Measurements from ENCODE around the gene CATSPER1. TPM values are rescaled to one million over a fixed set of nuclear protein-coding genes. Genes with fewer than 3 reads are reported as not detected.
A peak's percentile ranks its signal among the peaks of the same experiment; 100 is the strongest.

CATSPER1 gene
- total RNA-seq, 1 experiment from 2014 or later: 1.1 TPM

DNA sequence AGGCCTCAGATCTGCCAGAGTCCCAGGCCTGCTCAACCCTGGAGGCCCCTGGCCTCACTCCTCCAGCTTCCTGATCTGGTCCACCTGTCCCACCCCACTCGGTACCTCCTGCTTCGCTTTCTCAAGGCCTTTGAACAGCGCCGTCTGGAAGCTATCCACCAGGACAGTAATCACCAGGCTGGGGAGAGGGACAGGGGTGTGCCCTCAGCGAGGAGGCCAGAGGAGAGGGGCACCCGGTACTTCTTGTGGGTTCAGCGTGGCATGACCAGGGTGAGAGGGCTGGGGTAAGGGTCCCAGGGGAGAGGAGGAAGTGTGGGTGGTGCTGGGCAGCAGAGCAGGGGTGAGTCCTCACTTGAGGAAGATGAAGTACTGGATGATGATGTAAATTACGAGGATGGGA is 6.1 kb downstream of the CATSPER1 start:
- H4K20me1 ChIP-seq (ENCODE audit: low read length): no peaks in the 10 kb centered on the region
- no peaks in the 10 kb centered on the region for H3K9me2 ChIP-seq (replicated peaks; ENCODE audit: low read length)
- no peak overlapping the region for H3K9ac ChIP-seq (ENCODE audit: low read length)
- no peaks in the 10 kb centered on the region for H3K9me3 ChIP-seq (ENCODE audit: low read length)
- CTCF ChIA-PET: no interaction called here
- POLR2A ChIA-PET (ENCODE audit: unreplicated experiment): no interaction called here
- no peak overlapping the region for H3K4me3 ChIP-seq (ENCODE audit: low read length)
- H3K79me2 ChIP-seq (ENCODE audit: low read length): no peaks in the 10 kb centered on the region
- peaks cover 35% of the 10 kb centered on the region for H3K4me1 ChIP-seq (ENCODE audit: insufficient read depth, low read length)
- intact Hi-C loops (cut with micrococcal nuclease): no loop called here
- TF ChIP-seq EZH2 (IDR thresholded peaks at IDR 0.05; ENCODE audit: low read length, unreplicated experiment) (no peak), EZH2phosphoT487 (IDR thresholded peaks at IDR 0.05; ENCODE audit: borderline replicate concordance, low read length) (no peak)
- TF ChIP-seq, protein P1, sequence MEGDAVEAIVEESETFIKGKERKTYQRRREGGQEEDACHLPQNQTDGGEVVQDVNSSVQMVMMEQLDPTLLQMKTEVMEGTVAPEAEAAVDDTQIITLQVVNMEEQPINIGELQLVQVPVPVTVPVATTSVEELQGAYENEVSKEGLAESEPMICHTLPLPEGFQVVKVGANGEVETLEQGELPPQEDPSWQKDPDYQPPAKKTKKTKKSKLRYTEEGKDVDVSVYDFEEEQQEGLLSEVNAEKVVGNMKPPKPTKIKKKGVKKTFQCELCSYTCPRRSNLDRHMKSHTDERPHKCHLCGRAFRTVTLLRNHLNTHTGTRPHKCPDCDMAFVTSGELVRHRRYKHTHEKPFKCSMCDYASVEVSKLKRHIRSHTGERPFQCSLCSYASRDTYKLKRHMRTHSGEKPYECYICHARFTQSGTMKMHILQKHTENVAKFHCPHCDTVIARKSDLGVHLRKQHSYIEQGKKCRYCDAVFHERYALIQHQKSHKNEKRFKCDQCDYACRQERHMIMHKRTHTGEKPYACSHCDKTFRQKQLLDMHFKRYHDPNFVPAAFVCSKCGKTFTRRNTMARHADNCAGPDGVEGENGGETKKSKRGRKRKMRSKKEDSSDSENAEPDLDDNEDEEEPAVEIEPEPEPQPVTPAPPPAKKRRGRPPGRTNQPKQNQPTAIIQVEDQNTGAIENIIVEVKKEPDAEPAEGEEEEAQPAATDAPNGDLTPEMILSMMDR (conservative IDR thresholded peaks at IDR 0.05; ENCODE audit: low read depth, low read length): no peak
- no peaks in the 10 kb centered on the region for H3F3A ChIP-seq (ENCODE audit: low read length, unreplicated experiment)
- no TSS peak for BruUV-seq (replicated peaks)
- ATAC-seq (no peak), DNase-seq (no peak)
- H3K36me3 ChIP-seq (ENCODE audit: low read depth, low read length): no peaks in the 10 kb centered on the region
- no peaks in the 10 kb centered on the region for H3K27me3 ChIP-seq (ENCODE audit: low read length)
- no peak overlapping the region for H3K27ac ChIP-seq (ENCODE audit: low read length)
- H3K4me2 ChIP-seq (ENCODE audit: low read length): 0 out of 2 replicates have a peak overlapping the region, but pooled peaks have one; percentile 5
- no peak overlapping the region for H2AFZ ChIP-seq (ENCODE audit: low read length)

DNA sequence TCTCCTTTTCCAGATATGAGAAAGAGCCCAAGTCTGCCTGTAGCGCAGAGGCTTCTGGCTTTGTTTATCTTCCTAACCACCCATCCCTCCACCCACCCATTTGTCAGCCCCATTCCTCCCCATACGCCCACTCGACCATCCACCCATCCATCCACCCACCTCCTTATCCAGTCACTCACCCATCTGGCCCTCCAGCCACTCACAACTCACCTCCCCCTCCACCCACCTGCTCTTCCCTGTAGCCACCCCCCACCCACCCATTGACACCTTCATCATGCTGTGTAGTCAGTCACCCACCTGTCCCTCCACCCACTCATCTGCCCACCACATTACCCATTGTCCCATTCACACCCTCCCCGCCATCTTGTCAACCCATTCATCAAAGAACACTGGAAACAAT is 9.0 kb downstream of the CATSPER1 start:
- Histone ChIP-seq H3K4me3 (ENCODE audit: low read length) (no peak overlapping the region), H3K4me1 (ENCODE audit: insufficient read depth, low read length) (peaks cover 45% of the 10 kb centered on the region), H3F3A (ENCODE audit: low read length, unreplicated experiment) (no peaks in the 10 kb centered on the region), H2AFZ (ENCODE audit: low read length) (no peak overlapping the region), H3K36me3 (ENCODE audit: low read depth, low read length) (no peaks in the 10 kb centered on the region), H3K79me2 (ENCODE audit: low read length) (no peaks in the 10 kb centered on the region), H3K4me2 (ENCODE audit: low read length) (no peak overlapping the region), H3K27me3 (ENCODE audit: low read length) (no peaks in the 10 kb centered on the region), H3K9me2 (replicated peaks; ENCODE audit: low read length) (no peaks in the 10 kb centered on the region), H3K9ac (ENCODE audit: low read length) (no peak overlapping the region), H3K9me3 (ENCODE audit: low read length) (no peaks in the 10 kb centered on the region), H4K20me1 (ENCODE audit: low read length) (no peaks in the 10 kb centered on the region), H3K27ac (ENCODE audit: low read length) (no peak overlapping the region)
- BruUV-seq (replicated peaks): no TSS peak
- CTCF ChIA-PET: interaction anchor here (0.6 kb wide), 1 partner anchor 28 kb away, joined by 4 read pairs; no protein-coding TSS in a partner anchor
- TF ChIP-seq, protein P1 (conservative IDR thresholded peaks at IDR 0.05; ENCODE audit: low read depth, low read length): no peak
- no peak for TF ChIP-seq EZH2phosphoT487 (IDR thresholded peaks at IDR 0.05; ENCODE audit: borderline replicate concordance, low read length)
- POLR2A ChIA-PET (ENCODE audit: unreplicated experiment): no interaction called here
- no peak for DNase-seq
- ATAC-seq: no peak
- intact Hi-C loops (cut with micrococcal nuclease): no loop called here

- H3K4me1 ChIP-seq (ENCODE audit: insufficient read depth, low read length): peaks cover 45% of the 10 kb centered on the region
- DNase-seq (no peak), ATAC-seq (no peak)
- H3K27me3 ChIP-seq (ENCODE audit: low read length): no peaks in the 10 kb centered on the region
- H3K9me3 ChIP-seq (ENCODE audit: low read length): no peaks in the 10 kb centered on the region
- ChIA-PET CTCF (interaction anchor here (0.6 kb wide), 1 partner anchor 28 kb away, joined by 4 read pairs; no protein-coding TSS in a partner anchor), POLR2A (ENCODE audit: unreplicated experiment) (no interaction called here)
- no peak overlapping the region for H3K27ac ChIP-seq (ENCODE audit: low read length)
- no peaks in the 10 kb centered on the region for H3F3A ChIP-seq (ENCODE audit: low read length, unreplicated experiment)
- no peaks in the 10 kb centered on the region for H4K20me1 ChIP-seq (ENCODE audit: low read length)
- no TSS peak for BruUV-seq (replicated peaks)
- H3K79me2 ChIP-seq (ENCODE audit: low read length): no peaks in the 10 kb centered on the region
- H3K4me2 ChIP-seq (ENCODE audit: low read length): no peak overlapping the region
- H2AFZ ChIP-seq (ENCODE audit: low read length): no peak overlapping the region
- TF ChIP-seq, protein P1 (conservative IDR thresholded peaks at IDR 0.05; ENCODE audit: low read depth, low read length): no peak
- TF ChIP-seq EZH2phosphoT487 (IDR thresholded peaks at IDR 0.05; ENCODE audit: borderline replicate concordance, low read length): no peak
- H3K9ac ChIP-seq (ENCODE audit: low read length): no peak overlapping the region
- H3K4me3 ChIP-seq (ENCODE audit: low read length): no peak overlapping the region
- no peaks in the 10 kb centered on the region for H3K9me2 ChIP-seq (replicated peaks; ENCODE audit: low read length)
- H3K36me3 ChIP-seq (ENCODE audit: low read depth, low read length): no peaks in the 10 kb centered on the region
- intact Hi-C loops (cut with micrococcal nuclease): no loop called here
These were observed 9.5 kb downstream of the CATSPER1 start for GRCh38 chr11:66016793-66017177.
